ENCODE results near the gene ZNF521. TPM values are rescaled to one million over a fixed set of nuclear protein-coding genes. Genes with fewer than 3 reads are reported as not detected.

Gene ZNF521
- total RNA-seq, 2 donors from 2014 or later, result 21.4 to 26.9 TPM

DNA sequence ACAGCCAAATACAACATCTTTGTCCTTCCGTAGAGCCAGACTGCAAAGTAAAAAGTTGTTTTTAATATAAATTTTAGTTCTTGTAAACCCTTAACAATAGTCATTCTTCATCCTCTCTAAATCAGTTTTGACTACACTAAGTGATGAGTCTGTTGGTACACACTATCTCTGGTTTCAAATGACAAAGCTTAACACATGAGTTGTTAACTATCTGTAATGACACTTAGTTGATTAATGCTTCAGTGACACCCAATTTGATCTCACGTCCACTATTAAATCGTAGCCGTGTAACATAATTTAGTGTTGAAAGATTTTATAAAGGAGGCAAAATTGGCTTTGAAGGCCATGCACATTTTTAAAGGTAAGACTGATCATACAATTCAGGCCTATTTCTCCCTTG is 181.6 kb downstream of the ZNF521 start:
- H3K36me3 ChIP-seq (ENCODE audit: control insufficient read depth, insufficient read depth, low read length), result peaks cover 5% of the 10 kb centered on the region
- H3K9ac ChIP-seq (ENCODE audit: extremely low read depth, low read length, poor library complexity, severe bottlenecking), result no peak overlapping the region
- no peak overlapping the region for H3K27ac ChIP-seq (ENCODE audit: low read depth, low read length)
- peaks cover 8% of the 10 kb centered on the region for H3K4me1 Mint-ChIP-seq
- peaks cover 4% of the 10 kb centered on the region for H3K4me1 ChIP-seq (ENCODE audit: control insufficient read depth, insufficient read depth, low read length)
- H3K9me3 Mint-ChIP-seq, result no peaks in the 10 kb centered on the region
- H3K27me3 ChIP-seq (ENCODE audit: control insufficient read depth, insufficient read depth, low read length, poor library complexity, severe bottlenecking), result no peaks in the 10 kb centered on the region
- H3K27me3 Mint-ChIP-seq (ENCODE audit: insufficient read depth), result no peaks in the 10 kb centered on the region
- 96 to 100% methylated on average over 3 to 4 of the region's 4 CpGs for WGBS, 2 experiments (ENCODE audit: insufficient coverage in 1 of 2, insufficient read length in 1 of 2)
- TF ChIP-seq, protein P1, sequence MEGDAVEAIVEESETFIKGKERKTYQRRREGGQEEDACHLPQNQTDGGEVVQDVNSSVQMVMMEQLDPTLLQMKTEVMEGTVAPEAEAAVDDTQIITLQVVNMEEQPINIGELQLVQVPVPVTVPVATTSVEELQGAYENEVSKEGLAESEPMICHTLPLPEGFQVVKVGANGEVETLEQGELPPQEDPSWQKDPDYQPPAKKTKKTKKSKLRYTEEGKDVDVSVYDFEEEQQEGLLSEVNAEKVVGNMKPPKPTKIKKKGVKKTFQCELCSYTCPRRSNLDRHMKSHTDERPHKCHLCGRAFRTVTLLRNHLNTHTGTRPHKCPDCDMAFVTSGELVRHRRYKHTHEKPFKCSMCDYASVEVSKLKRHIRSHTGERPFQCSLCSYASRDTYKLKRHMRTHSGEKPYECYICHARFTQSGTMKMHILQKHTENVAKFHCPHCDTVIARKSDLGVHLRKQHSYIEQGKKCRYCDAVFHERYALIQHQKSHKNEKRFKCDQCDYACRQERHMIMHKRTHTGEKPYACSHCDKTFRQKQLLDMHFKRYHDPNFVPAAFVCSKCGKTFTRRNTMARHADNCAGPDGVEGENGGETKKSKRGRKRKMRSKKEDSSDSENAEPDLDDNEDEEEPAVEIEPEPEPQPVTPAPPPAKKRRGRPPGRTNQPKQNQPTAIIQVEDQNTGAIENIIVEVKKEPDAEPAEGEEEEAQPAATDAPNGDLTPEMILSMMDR (conservative IDR thresholded peaks at IDR 0.05), result no peak
- H3K9me3 ChIP-seq (ENCODE audit: control insufficient read depth, low read length), result no peaks in the 10 kb centered on the region
- DNase-seq, result no peak
- no peak overlapping the region for H3K4me3 ChIP-seq (ENCODE audit: low read length)
- no peak overlapping the region for H3K27ac Mint-ChIP-seq
- H3K4me3 Mint-ChIP-seq, result no peak overlapping the region
- H3K36me3 Mint-ChIP-seq (ENCODE audit: low read depth), result no peaks in the 10 kb centered on the region

DNA sequence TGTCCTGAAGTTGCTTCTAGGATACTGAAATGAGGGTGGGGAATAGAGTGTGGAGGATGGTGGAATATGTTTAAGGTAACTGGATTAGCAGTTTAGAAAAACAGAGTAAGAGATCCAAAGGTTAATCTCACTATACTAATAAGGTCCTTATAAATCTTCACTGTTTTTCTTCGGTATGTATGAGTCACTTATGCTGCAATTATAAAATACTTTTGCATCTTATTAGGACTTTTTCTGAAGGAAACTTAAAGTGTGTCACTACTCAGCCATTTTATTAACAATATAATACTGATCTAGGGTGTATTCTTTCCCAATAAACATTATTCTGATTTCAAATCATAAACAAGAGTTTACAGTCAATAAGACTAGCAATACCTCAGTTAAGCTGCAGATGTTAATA is 182.3 kb downstream of the ZNF521 start:
- WGBS, 2 experiments (ENCODE audit: insufficient coverage in 1 of 2, insufficient read length in 1 of 2), result no CpG with 5 or more reads among the region's 1 CpG

DNA sequence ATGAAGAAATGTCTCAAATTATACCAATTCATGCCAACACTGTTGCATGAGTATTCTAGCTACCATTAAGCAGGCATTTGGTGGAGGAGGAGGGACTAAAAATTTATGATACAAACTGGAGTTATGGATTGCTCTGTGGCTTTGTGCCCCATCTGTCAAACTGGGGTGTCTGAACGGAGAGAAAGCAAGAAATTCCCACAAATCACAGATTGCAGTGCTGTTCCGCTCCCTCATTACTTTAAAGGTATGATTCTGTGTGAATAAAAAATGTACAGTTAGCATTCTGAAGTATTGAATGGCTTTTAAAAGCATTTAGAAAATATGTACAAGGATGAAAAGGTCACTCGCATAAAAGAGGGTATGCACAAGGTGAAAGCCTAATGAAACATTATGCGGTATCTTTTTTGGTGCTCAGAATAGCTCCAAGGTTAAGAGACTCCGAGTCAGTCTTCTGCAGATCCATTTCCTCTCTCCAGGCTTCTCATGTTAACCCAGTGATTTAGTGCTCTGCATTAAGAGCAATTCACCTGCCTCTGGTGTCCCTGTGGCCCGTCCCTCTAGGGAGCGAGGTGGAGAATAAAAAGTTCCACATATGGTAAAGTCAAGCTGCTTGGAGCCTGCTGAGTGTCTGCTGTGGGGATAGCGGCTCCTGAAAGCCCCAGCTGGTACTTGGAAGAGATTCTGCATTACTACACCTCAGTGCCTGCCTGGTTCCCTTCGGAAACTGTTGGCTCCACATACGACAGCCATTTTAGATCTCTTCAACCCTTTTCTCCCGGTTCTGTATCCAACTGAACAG is 184.2 kb downstream of the ZNF521 start:
- no peak overlapping the region for H3K4me3 ChIP-seq (ENCODE audit: low read length)
- Mint-ChIP-seq H3K36me3 (ENCODE audit: low read depth) (no peaks in the 10 kb centered on the region), H3K4me1 (peaks cover 7% of the 10 kb centered on the region), H3K4me3 (no peak overlapping the region), H3K27me3 (ENCODE audit: insufficient read depth) (no peaks in the 10 kb centered on the region), H3K9me3 (no peaks in the 10 kb centered on the region), H3K27ac (no peak overlapping the region)
- peaks cover 4% of the 10 kb centered on the region for H3K4me1 ChIP-seq (ENCODE audit: control insufficient read depth, insufficient read depth, low read length)
- WGBS, 2 experiments (ENCODE audit: insufficient coverage in 1 of 2, insufficient read length in 1 of 2), result 91 to 92% methylated on average over 7 to 11 of the region's 11 CpGs
- TF ChIP-seq, protein P1 (conservative IDR thresholded peaks at IDR 0.05), result no peak
- peaks cover 5% of the 10 kb centered on the region for H3K36me3 ChIP-seq (ENCODE audit: control insufficient read depth, insufficient read depth, low read length)
- no peak overlapping the region for H3K27ac ChIP-seq (ENCODE audit: low read depth, low read length)
- no peaks in the 10 kb centered on the region for H3K9me3 ChIP-seq (ENCODE audit: control insufficient read depth, low read length)
- no peaks in the 10 kb centered on the region for H3K27me3 ChIP-seq (ENCODE audit: control insufficient read depth, insufficient read depth, low read length, poor library complexity, severe bottlenecking)
- DNase-seq, result no peak
- H3K9ac ChIP-seq (ENCODE audit: extremely low read depth, low read length, poor library complexity, severe bottlenecking), result no peak overlapping the region

More for the DNA sequence above, 182.3 kb downstream of the ZNF521 start:
- Histone ChIP-seq H3K4me1 (ENCODE audit: control insufficient read depth, insufficient read depth, low read length) (peaks cover 4% of the 10 kb centered on the region), H3K36me3 (ENCODE audit: control insufficient read depth, insufficient read depth, low read length) (peaks cover 5% of the 10 kb centered on the region), H3K27ac (ENCODE audit: low read depth, low read length) (no peak overlapping the region), H3K9me3 (ENCODE audit: control insufficient read depth, low read length) (no peaks in the 10 kb centered on the region), H3K27me3 (ENCODE audit: control insufficient read depth, insufficient read depth, low read length, poor library complexity, severe bottlenecking) (no peaks in the 10 kb centered on the region), H3K9ac (ENCODE audit: extremely low read depth, low read length, poor library complexity, severe bottlenecking) (no peak overlapping the region), H3K4me3 (ENCODE audit: low read length) (no peak overlapping the region)
- no peak overlapping the region for H3K27ac Mint-ChIP-seq
- peaks cover 10% of the 10 kb centered on the region for H3K4me1 Mint-ChIP-seq
- H3K36me3 Mint-ChIP-seq (ENCODE audit: low read depth), result no peaks in the 10 kb centered on the region
- H3K4me3 Mint-ChIP-seq, result no peak overlapping the region
- TF ChIP-seq, protein P1 (conservative IDR thresholded peaks at IDR 0.05), result no peak
- no peaks in the 10 kb centered on the region for H3K9me3 Mint-ChIP-seq
- no peak for DNase-seq
- no peaks in the 10 kb centered on the region for H3K27me3 Mint-ChIP-seq (ENCODE audit: insufficient read depth)
